Thoracic aorta (tissue), 2 donors: Measurements from ENCODE around the gene CD3D. TPM values are rescaled to one million over a fixed set of nuclear protein-coding genes. Genes with fewer than 3 reads are reported as not detected.

ENCODE experiments used
- ATAC-seq: fragments of 150-250 bp; one replicate; pipeline ENCODE4 v1.8.0; 2017; ENCODE audit warnings: low read depth; ENCODE audit not compliant: insufficient number of reproducible peaks, low FRiP score
- DNase-seq: peaks from one replicate; pipeline ENCODE4 v3.0.0-alpha.2; 2020; ENCODE audit warnings: low spot score
- H3K27ac ChIP-seq, 2 donors: fragments of 200-600 bp; sonication (generic); 1 replicate in 1 of 2; 2 replicates in 1 of 2; pipeline ENCODE4 v1.5.1; 2016; ENCODE audit warnings: mild to moderate bottlenecking in 2 of 2, moderate library complexity in 2 of 2
- H3K27me3 ChIP-seq: fragments of 200-600 bp; sonication (generic); replicated peaks from 2 replicates; pipeline ENCODE4 v1.6.0; 2016; ENCODE audit warnings: mild to moderate bottlenecking; ENCODE audit not compliant: insufficient read depth
- H3K36me3 ChIP-seq: fragments of 200-600 bp; sonication (generic); one replicate; pipeline ENCODE4 v1.5.1; 2016
- H3K4me1 ChIP-seq, 2 donors: fragments of 200-600 bp; sonication (generic); 1 replicate in 1 of 2; 2 replicates in 1 of 2; pipeline versions ENCODE4 v1.5.1 to v1.6.0; 2016; ENCODE audit warnings: low read depth in 2 of 2, mild to moderate bottlenecking in 1 of 2; ENCODE audit not compliant: control insufficient read depth in 1 of 2
- H3K4me3 ChIP-seq: fragments of 200-600 bp; sonication (generic); 2 replicates; pipeline ENCODE4 v1.5.1; 2016; ENCODE audit warnings: mild to moderate bottlenecking
- H3K9me3 ChIP-seq: fragments of 200-600 bp; sonication (generic); 2 replicates; pipeline ENCODE4 v1.5.1; 2016
- total RNA-seq, 2 donors: library from RNA; depleted of rRNA; stranded (reverse); fragments of >200 nt; gene quantifications; one replicate each; pipeline versions ENCODE4 v1.1.0 to v1.2.3, GENCODE V29; 2016
- TF ChIP-seq, protein P1 (sequence below): fragments of 200-600 bp; sonication (generic); IDR thresholded peaks from one replicate; pipeline ENCODE4 v1.5.1; 2019; ENCODE audit warnings: antibody characterized with exemption

The CD3D gene
- total RNA-seq, 2 donors from 2014 or later: 1.6 to 5.8 TPM

DNA sequence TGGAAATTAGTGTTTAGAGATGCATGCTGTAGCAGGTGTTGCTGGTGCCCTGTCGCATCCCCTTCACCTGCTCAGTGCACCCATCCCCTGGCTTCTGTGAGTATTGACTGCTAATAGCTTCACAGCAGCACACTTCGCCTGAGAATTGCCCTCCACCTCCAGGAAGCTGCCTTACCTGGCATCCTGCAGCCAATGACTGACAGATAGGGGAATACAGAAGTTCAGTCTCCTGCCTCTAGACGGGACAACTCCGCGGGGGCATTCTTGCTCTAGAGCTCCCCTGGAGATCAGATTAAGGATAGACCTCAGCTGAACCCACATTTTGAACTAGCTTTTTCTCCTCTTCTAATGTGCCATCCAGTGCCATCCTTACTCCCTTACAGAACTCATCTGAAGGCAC is 47.3 kb downstream of the CD3D start:
- H3K4me3 ChIP-seq: no peak overlapping the region
- TF ChIP-seq, protein P1, sequence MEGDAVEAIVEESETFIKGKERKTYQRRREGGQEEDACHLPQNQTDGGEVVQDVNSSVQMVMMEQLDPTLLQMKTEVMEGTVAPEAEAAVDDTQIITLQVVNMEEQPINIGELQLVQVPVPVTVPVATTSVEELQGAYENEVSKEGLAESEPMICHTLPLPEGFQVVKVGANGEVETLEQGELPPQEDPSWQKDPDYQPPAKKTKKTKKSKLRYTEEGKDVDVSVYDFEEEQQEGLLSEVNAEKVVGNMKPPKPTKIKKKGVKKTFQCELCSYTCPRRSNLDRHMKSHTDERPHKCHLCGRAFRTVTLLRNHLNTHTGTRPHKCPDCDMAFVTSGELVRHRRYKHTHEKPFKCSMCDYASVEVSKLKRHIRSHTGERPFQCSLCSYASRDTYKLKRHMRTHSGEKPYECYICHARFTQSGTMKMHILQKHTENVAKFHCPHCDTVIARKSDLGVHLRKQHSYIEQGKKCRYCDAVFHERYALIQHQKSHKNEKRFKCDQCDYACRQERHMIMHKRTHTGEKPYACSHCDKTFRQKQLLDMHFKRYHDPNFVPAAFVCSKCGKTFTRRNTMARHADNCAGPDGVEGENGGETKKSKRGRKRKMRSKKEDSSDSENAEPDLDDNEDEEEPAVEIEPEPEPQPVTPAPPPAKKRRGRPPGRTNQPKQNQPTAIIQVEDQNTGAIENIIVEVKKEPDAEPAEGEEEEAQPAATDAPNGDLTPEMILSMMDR: no peak
- H3K36me3 ChIP-seq: no peaks in the 10 kb centered on the region
- H3K4me1 ChIP-seq: no peaks in the 10 kb centered on the region
- H3K27ac ChIP-seq: no peak overlapping the region
- DNase-seq (no peak), ATAC-seq (no peak)
- H3K9me3 ChIP-seq: no peaks in the 10 kb centered on the region
- no peaks in the 10 kb centered on the region for H3K27me3 ChIP-seq

DNA sequence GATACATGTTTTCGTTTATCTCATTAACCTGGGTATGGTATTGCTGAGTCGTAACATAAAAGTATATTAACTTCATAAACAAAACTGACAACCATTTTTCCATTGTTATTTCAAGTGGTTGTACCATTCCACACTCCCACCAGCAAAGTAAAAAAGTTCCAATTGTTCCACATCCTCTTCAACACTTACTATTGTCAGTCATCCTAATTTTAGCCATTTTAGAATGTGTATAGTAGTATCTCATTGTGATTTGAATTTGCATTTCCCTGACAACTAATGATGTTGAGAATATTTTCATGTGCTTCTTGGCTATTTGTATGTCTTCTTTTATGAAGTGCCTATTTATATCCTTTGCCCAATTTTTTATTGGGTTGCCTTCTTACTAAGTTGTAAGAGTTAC is 48.5 kb downstream of the CD3D start:
- DNase-seq (no peak), ATAC-seq (no peak)
- Histone ChIP-seq H3K4me3 (no peak overlapping the region), H3K27me3 (no peaks in the 10 kb centered on the region), H3K27ac (no peak overlapping the region), H3K36me3 (no peaks in the 10 kb centered on the region), H3K9me3 (no peaks in the 10 kb centered on the region), H3K4me1 (no peaks in the 10 kb centered on the region)
- TF ChIP-seq, protein P1: no peak

DNA sequence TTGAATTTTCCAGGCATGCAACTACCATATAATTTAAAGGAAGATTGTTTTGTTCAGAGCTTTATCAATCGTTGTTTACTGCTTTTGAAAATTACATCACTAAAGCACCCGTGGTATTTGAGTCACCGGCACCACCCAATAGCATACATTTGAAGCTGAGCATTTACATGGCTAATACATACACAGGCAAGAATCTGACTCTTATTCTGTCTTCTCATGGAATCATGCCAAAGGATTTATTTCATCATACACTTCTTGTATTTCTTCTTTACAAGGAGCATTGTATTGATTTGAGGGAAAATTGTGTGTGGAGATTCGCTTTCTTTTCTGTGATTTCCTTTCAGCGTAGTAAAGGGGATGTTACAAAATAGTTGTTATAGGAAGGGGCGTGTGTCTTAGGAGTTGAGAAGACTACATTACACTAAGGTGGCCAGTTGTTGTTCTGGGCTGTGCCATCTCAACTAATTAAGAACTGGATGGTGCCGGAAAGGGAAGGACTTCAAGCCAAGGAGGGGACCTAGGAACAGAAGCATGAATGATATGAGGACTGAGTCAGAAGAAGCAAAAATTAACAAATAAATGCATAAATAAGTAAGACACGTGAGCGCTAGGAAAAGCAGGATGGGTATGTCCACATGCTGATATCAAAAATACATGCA is 50.9 kb downstream of the CD3D start:
- no peak for ATAC-seq

DNA sequence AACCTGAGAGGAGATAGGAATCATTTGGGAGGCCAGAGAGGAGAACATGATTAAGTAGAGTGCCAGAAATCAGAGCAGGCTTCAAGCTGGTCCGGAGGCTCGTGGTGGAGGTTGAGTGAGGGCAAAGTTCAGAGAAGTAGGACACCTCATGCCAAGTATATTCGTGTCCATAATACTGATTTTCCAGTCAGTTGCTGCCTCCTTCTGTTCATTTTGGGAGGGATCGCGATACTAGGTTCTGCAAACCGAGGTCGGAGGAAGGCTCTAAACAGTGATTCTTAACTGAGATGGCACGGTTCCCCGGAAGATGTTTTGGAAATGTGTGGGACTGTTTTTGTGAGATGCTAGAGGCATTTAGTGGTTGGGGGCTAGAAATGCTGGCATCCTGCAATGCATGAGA is 51.6 kb downstream of the CD3D start:
- TF ChIP-seq, protein P1: no peak
- H3K36me3 ChIP-seq: no peaks in the 10 kb centered on the region
- ATAC-seq: no peak

More for the DNA sequence above, 50.9 kb downstream of the CD3D start:
- H3K36me3 ChIP-seq: no peaks in the 10 kb centered on the region
- no peak overlapping the region for H3K27ac ChIP-seq
- H3K9me3 ChIP-seq: no peaks in the 10 kb centered on the region
- no peak for DNase-seq
- TF ChIP-seq, protein P1: no peak
- no peaks in the 10 kb centered on the region for H3K27me3 ChIP-seq
- no peaks in the 10 kb centered on the region for H3K4me1 ChIP-seq
- H3K4me3 ChIP-seq: no peak overlapping the region

GRCh38 chr11:118289401-118289800 is 53.1 kb downstream of the CD3D start:
- no peak overlapping the region for H3K4me3 ChIP-seq
- no peaks in the 10 kb centered on the region for H3K27me3 ChIP-seq
- TF ChIP-seq, protein P1: no peak
- no peaks in the 10 kb centered on the region for H3K36me3 ChIP-seq
- H3K9me3 ChIP-seq: no peaks in the 10 kb centered on the region
- H3K27ac ChIP-seq: no peak overlapping the region
- DNase-seq: no peak
- ATAC-seq: no peak
- H3K4me1 ChIP-seq: no peaks in the 10 kb centered on the region

More for the DNA sequence above, 51.6 kb downstream of the CD3D start:
- Histone ChIP-seq H3K4me3 (no peak overlapping the region), H3K9me3 (no peaks in the 10 kb centered on the region), H3K27ac (no peak overlapping the region), H3K27me3 (no peaks in the 10 kb centered on the region), H3K4me1 (no peaks in the 10 kb centered on the region)
- DNase-seq: no peak

Other genes starting within 250 kb of the CD3D start
- gene SCN4B, start 189.9 kb downstream of the CD3D start, total RNA-seq: 1 to 10 TPM; 2.0 to 2.4 TPM
- under 1 TPM in 1 of 2 donors, not detected in 1; 0.07 TPM for gene SCN2B, start 166.1 kb downstream of the CD3D start, total RNA-seq
- gene JAML, start 117.7 kb downstream of the CD3D start, total RNA-seq: 1 to 10 TPM; 3.7 to 7.6 TPM
- gene MPZL3, start 90.3 kb downstream of the CD3D start, total RNA-seq: 1 to 10 TPM in 1 of 2 donors, under 1 TPM in 1; 0.41 to 3.2 TPM
- gene MPZL2, start 78.4 kb downstream of the CD3D start, total RNA-seq: 10 to 100 TPM; 18.3 to 58.1 TPM
- 1 to 10 TPM; 1.1 to 1.3 TPM for gene CD3E, start 38.0 kb downstream of the CD3D start, total RNA-seq
- 1 to 10 TPM in 1 of 2 donors, under 1 TPM in 1; 0.27 to 1.1 TPM for gene CD3G, start 1.6 kb upstream of the CD3D start, total RNA-seq
- 10 to 100 TPM; 37.1 to 49.0 TPM for gene UBE4A, start 16.9 kb upstream of the CD3D start, total RNA-seq
- gene ATP5MG, start 58.9 kb upstream of the CD3D start, total RNA-seq: 10 to 100 TPM; 21.1 to 45.2 TPM
- gene KMT2A, start 93.8 kb upstream of the CD3D start, total RNA-seq: 100 to 1,000 TPM in 1 of 2 donors, 10 to 100 TPM in 1; 88.1 to 105 TPM
- 1 to 10 TPM; 1.4 to 1.5 TPM for gene TTC36, start 184.8 kb upstream of the CD3D start, total RNA-seq
- gene TMEM25, start 188.5 kb upstream of the CD3D start, total RNA-seq: 10 to 100 TPM; 36.3 to 50.8 TPM
- gene IFT46, start 223.2 kb upstream of the CD3D start, total RNA-seq: 10 to 100 TPM; 27.5 to 50.8 TPM
- gene ARCN1, start 229.7 kb upstream of the CD3D start, total RNA-seq: 100 to 1,000 TPM; 116 to 125 TPM